GM21619 (cell line): ENCODE measurements around the gene SDR39U1.

Experiments used
- ATAC-seq: cut with Tn5 transposase; IDR thresholded peaks from one replicate; pipeline ENCODE4 v1.9.1; 2021; ENCODE audit not compliant: unreplicated experiment

SDR39U1 gene

DNA sequence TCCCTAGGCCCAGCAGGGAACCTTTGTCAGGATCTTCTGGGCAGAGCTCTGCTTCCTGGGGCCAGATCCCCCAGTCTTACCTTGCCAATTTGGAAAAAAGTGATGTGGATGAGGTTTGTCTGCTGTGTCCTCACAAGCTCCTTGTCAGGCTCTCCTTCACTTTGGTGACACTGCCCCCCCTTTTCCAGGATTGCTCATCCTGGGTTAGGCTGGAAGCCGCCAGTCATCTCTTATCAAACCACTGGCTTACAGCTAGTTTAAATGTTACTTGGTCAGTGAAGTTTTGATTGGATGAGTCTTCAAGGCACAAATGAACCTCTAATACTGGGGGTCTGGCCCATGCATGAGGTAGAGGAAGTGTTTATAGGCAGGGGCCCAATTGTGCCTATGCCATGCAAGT is 28.5 kb downstream of the SDR39U1 start:
- ATAC-seq, result no peak

DNA sequence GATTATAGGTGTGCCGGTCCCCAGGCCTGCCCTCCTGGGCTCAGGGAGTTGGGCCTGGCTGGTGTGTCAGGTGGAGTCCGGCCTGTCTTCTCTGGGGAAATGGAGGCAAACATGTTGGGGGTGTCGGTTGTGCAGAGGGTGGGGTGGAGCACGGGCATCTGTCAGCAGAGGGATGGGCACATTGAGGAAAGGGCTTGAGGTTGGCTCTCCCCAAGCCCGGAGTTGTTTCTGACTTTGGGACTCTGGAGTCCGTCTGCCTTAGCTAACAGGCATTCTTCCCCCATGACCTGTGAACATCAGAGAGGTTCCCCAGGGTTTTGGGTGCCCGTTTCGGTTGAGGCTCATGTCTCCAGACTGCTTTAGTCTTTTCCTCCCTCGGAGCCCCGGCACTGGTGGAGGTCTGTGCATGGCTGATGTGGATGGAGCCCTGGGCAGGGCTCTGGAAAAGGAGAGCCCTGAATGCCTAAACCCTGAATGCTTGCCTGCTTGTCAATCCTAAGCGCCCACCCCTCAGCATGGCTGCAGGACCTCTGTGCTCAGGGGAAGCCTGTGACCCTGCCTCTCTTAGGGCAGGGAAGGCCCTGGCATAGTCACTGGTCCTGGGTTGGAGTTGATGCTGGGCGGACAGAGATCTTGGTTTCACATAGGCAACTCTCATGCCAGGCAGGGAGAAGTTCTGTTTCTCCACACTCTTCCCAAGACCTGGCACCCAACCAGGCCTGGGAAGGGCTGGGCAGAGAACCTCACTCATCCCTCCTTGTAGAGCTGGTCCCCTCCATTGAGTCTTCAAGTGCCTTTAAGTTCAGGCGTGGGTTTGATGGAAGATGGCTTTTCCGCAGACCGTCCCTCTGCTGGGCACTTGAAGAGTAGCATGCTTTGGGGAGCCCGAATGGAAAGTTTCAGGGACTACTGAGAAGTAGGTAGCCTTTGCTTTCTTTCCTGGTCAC is 30.9 kb downstream of the SDR39U1 start:
- peak; percentile 61 for ATAC-seq

DNA sequence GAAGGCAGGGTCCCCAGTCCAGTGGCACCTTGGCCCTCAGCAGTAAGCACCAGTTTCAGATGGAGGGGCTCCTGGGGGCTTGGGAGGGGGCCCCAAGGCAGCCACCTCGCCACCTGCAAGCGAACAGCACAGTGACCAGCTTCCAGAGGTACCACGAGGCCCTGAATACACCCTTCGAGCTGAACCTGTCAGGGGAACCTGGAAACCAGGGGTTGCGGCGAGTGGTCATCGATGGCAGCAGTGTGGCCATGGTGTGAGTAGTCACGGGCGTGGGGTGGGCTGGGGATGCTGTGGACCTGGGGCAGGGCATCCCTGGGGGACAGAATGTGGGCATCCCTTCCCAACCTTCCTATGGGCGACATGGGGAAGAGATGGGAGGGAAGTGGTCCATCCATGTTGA is 32.6 kb downstream of the SDR39U1 start:
- ATAC-seq, result no peak

DNA sequence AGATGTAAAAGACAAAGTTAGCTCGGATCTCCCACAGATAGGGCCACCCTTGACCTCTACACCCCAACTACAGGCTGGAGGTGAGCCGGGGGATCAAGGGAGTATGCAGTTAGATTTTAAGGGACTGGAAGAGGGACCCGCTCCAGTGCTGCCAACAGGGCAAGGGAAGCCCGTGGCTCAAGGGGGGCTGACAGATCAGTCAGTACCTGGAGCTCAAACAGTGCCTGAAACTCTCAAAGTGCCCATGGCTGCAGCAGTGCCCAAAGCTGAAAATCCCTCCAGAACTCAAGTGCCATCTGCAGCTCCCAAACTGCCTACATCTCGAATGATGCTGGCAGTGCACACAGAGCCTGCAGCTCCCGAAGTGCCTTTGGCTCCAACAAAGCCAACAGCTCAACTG is 33.4 kb downstream of the SDR39U1 start:
- no peak for ATAC-seq

DNA sequence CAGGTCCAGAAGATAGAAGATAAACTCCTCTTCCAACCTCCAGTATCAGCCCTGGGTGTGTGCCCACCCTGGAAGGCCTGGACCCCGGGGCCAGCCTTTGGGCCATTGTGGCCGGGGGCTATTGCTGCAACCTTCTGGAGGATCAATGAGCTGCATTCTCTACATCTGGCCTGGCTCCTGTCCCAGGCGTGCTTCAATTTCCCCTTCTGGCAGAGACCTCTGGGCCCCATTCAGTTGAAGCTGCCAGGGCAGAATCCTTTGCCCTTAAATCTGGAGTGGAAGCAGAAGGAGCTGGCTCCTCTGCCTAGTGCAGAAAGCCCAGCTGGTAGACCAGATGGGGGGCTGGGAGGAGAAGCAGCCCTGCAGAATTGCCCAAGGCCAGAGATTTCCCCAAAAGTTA is 33.8 kb downstream of the SDR39U1 start:
- no peak for ATAC-seq

DNA sequence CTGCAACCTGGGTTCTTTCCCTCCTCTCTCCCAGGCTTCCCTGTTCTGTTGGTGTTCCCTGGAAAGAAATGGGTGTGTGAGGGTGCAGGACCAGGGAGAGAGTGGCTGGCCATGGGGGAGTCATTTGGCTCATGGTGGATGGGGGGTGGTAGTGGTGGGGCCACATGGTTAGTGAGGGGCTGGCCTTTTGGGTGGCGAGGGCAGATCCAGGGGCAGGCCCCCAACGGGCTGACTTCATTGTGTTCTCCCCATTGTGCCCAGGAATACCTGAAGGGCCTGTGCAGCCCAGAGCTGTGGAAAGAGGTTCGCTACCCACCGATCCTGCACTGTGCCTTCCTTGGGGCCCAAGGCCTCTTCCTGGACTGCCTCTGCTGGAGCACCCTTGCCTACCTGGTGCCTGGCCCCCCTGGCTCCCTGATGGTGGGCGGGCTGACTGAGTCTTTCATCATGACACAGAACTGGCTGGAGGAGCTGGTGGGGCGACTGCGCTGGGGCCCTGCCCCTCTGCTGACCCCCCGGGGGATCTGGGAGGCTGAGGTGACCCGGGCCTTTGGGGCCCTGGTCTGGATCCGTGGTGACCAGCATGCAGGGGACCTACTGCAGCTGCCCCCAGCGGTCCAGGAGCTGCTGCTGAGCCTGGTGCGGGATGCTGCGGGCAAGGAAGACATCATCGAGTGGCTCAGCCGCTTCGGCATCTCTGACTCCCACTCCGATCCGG is 34.8 kb downstream of the SDR39U1 start:
- ATAC-seq, result no peak

DNA sequence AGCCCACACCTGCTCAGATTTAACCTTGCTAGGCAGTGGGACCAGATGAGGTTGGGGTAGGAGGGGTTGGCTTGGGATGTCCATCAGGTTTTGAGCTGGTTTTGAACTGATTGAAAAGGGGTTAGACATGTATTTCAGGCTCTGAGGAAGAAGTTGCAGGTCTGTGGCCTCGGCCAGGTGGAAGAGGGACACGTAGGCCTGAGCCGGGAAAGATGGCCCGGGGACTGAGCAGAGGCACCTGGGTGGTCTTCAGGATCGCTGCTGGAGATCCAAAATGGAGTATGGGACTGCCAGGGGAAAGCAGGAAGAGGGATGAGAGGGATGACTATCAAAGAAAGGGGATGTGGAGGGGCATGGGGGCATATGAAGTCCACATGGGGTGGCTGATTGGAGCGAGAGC is 36.2 kb downstream of the SDR39U1 start:
- ATAC-seq, result no peak

DNA sequence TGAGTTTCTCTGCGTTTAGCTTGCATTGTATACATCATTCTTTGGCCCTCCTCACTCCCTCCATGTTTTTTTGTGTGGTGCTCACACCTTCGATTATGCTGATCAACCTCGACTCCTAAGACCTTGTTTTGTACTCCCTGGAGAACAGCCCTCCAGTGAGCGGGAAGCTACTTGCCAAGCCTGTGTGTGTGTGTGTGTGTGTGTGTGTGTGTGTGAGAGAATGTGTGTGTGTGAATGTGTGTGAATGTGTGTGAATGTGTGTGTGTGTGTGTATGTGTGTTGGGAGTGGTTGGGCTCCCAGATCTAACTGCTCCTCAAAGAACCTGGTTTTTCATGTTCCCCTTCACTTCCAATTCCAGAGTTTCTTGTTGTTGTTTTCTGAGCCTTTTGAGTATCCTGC is 37.8 kb downstream of the SDR39U1 start:
- ATAC-seq, result no peak

DNA sequence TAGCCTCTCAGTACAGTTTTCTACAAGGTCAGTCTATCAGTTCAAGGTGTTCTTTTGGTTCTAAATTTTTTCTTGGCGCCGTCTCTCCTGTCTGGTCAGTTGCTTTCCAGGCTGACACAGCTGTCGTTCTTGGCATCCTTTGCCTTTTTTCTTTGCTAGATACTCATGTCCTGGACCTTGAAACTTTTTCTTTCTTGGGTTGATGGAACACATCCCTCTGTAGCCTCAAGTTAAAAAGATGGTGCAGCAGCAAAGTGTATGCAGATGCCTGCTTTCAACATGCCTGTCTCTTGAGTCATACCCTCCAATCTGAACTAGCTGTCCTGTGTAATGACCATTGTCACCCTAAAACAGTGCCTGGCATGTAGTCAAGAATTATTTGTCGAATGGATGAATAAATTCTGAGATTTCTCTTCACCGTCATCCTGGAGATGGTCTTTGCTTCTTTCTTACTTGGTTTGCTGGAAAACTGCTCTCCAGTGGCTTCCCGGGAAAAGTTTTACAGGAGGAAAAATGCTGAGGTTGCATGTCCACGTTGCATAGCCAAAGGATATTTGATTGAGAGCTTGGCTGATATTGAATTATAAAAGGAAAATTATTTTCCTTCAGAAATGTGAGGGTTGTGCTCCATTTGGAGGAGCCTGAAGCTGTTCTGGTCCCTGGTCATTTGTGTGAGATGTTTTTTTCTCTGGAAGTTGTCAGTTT is 39.1 kb downstream of the SDR39U1 start:
- ATAC-seq, result no peak

DNA sequence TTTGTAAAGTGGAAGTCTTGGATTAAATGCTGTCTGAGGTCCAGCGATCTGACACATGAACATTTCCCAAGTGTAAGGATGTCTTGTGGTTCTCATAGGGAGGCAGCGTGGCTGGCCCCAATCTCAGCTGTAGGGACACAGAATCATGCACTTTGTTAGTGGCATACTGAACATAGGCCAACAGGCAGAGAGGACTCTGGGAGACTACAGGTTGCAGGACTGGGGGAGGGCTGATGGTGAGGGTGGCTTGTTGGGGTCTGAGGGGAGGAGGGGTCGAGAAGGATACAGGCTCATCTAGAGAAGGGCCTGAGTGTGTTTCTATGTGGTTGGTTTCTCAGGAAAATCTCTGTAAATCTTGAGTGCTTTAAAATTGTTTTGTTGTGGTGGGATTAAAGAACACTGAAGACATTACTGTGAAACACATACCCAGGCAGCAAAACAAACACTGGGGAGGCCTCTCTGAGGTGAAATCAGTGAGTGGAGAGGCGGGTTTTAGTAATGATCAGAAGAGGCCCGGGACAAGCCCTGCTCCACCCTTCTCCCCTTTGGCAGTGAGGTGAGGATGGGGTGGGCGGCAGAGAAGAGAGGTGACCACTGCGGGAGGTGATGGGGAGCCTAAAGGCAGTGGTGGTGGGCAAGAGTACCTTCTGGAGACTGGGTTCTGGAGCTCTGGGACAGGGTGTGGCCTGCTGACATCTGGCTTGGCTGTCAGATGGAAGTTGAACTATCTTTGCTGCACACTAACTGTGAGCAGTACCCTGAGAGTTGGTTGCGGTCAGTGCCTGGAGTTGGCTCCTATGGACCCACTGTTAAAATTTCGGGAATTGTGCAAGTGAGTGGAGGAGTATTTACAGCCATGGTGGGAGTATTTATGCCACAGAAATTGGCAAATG is 40.5 kb downstream of the SDR39U1 start:
- no peak for ATAC-seq

DNA sequence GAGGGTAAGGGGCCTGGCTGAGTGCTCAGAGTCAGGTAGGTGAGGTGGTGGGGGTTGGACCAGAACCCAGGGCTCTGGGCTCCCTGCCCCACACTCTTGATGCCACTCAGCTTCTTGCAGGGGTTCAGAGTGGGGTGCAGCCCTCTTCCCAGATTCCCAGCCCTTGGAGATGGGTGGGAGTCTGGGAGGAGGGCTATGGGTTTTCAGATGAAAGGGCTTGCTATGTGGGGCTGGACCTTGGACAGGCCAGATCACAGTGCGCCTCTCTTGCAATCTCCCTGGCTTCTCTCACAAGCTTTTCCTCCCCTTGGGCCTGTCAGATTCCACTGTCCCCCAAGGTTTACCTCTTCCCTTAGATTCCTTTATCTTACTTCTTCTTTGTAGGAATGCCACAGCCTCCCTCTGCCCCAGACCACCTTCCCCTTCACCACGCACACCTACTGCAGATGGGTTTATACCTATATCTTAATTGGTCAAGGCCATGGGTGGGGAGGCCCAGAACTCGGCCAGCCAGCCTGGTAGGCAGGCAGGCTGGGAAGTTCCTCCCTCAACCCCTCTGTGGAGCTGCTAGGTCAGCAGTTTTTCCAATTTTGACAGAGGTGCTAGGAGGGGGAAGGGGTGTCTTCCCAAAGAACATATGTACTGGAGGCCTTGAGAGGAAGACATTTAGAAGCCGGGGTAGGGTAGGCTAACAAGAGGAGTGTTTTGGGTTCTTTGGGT is 42.4 kb downstream of the SDR39U1 start:
- ATAC-seq, result no peak

DNA sequence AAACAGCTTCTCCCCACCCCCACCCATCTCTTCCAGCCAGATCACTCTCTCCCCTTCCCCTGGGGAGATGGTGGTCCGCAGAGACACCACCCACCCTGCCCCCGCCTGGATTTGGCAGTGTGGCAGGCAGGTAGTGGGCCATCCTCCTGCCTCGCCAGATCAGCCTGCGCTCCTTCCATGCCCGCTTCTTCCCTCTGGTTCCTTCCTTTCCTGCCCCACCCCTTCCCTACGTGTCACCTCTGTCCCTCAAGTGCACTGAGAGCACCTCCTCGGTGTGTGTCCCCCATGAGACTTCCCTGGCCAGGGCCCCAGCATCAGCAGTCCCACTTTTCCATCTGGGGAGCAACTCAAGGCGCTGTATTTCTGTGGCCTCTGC is 43.1 kb downstream of the SDR39U1 start:
- ATAC-seq, result no peak

DNA sequence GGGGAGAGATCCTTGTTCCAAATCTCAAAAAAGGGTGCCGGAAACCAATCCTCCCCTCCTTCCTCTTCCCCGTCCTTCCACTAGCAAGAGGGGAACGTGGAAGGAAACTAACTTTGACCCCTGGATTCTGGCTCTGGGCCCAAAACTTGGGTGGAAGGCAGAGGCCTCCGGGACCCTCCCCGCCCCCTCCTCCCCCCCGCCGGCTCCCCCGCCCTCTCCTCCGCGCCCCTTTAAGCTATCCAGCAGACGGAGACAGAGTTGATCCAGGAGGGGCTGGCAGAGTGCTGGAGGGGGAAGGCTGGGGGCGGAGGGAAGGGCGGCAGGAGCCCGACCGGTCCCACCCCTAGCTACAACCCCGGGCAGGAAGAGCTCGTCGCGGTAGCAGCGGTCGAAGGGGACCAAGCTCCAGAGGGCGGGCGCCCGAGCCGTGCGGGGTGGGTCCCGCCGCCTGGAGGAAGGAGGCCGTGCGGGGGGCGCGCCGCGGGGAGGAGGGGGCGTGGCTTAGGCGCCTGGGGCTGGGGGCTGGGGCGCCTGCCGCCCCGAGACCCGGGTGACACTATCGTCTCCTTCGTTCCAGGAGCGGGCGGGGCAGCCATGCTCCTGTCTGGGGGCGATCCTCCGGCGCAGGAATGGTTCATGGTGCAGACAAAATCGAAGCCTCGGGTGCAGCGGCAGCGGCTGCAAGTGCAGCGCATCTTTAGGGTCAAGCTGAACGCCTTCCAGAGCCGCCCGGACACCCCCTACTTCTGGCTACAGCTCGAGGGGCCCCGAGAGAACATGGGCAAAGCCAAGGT is 43.7 kb downstream of the SDR39U1 start, which contains the start of gene NYNRIN:
NYNRIN (plus strand) TSS at position 351 of the 794 bp plus-strand sequence; CDS start at position 595, 244 bp downstream.
- ATAC-seq, result no peak

DNA sequence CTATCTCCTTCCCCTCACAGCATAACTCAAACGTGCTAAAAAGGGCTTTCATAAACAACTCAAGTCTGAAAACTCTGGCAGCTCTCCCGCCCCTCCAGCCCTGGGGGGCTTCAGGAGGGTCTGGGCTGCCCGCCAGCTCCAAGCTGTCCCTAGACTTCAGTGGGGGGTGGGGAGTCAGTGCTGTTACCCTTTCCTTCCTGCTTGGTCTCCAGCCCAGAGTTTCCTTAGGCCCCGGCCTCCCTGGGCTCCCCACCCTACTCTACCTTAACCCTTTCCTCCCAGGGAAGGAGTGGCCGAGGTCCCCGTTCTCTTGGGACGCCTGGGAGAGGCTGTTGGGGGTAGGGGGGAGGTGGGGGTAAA is 44.3 kb downstream of the SDR39U1 start:
- ATAC-seq, result no peak

DNA sequence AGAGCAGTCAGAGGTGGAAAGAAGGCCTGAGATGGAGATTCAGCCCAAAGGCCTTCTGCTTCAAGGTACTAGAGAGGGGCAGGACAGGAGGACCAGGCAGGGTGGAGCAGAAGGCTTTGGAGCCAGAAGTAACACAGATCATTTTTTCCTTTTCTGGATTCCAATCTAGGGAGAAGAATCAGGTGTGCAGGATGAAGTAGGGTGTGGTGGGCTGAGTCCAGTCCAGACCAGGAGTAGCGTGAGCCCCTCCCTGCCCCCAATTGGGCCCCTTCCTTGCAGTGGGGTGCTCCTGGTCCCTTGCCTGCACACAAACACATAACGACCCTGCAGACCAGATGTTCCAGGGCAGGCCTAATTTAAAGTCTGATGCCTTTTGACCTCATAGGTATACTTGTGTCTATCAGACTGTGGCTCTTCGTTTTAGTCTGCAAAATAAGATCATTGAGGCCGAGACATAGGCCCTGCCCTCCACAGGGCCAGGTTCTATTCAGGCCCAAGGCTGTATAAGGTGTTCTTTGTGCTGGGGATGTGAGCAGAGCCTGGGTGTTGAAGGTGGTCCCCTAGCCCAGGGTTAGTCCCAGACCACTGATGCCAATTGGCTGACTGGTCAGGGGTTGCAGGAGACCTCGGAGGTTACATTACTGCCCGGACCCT is 44.8 kb downstream of the SDR39U1 start:
- no peak for ATAC-seq

DNA sequence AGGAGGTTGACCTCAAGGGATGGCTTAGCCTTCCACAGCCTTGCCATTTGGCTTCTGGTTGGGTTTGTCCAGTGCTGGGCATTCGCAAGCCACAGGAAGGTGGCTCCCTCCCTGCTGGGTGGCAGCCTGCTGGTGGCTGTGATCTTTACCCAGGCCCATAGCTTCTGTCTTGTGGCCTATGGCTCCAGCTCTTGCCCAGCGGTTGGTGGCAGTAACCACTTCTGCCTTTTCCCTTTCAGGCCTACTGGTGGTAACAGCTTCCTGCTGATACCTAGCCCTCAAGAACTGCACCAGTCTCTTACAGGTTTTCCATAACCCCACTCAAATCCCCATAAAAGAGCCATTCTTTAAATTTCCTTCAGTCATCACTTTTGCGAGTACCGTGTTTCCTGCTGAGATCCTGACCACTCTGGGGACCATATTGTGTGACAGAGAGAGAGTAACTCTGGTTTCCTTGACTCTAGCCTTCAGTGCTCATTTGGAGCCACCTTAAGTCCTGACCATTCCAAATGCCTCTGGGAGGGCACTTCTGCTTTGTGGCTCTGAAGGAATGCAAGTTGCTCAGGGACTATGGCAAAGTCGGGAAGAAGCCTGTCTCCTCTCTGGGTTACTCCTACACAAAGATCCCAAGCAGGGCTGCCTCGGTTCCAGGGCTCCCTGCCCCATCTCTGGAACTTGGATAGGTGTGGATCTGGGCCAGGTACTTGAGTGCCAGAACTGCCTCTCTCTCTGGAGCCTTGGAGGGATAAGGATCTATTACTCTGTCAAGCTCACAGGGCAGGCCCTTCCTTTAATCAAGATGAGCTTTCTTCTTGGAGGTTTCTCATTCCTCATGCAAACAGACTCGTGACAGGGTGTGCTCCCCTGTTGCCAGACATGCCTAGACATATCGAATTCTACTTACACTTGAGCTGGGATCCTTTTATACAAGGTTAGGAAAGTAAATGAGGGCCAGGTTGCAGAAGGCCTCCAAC is 46.7 kb downstream of the SDR39U1 start:
- no peak for ATAC-seq

DNA sequence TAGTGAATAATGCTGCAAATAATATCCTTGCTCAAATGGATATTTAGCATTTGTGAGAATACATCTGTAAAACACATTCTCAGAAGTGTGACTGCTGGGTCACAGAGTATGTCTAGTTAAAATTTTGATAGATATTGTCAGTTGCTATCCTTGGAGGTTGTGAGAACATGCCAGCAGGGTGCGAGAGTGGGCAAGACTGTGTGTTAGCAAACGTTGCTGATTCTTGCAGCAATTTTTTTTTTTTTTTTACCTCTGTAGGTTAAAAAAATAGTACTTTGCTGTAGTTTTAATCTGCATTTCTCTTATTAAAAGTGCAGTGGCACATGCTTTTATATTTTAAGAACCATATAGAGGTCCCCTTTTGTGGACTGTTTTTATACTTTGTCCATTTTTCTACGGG is 48.3 kb downstream of the SDR39U1 start:
- no peak for ATAC-seq
